GM23338 (cell line): ENCODE results near the gene PMP22. TPM values are rescaled to one million over a fixed set of nuclear protein-coding genes. Genes with fewer than 3 reads are reported as not detected.
"Not testable (repeated sequence)": the region's sequence is repeated elsewhere in the genome, so short reads cannot be mapped to it uniquely, and the experiment has no call there.

Experiments used
- ATAC-seq: fragments of 200-7000 bp; cut with Tn5 transposase; 3 replicates; pipeline ENCODE4 v1.9.1; 2020
- DNase-seq: peaks from one replicate; pipeline ENCODE4 v3.0.0-alpha.2; 2015; ENCODE audit warnings: low spot score
- H2AFZ ChIP-seq: fragments of 200-600 bp; sonication (generic); 2 replicates; pipeline ENCODE4 v1.8.0; 2016; ENCODE audit warnings: antibody characterized with exemption, mild to moderate bottlenecking, moderate library complexity
- H3F3A ChIP-seq: fragments of 200-600 bp; sonication (generic); replicated peaks from 2 replicates; pipeline ENCODE4 v1.8.0; 2017; ENCODE audit warnings: antibody characterized with exemption, mixed run types, low read depth
- H3K27ac ChIP-seq: fragments of 200-600 bp; sonication (generic); 2 replicates; pipeline ENCODE4 v1.6.1; 2016; ENCODE audit warnings: low read depth
- H3K27me3 ChIP-seq: fragments of 200-600 bp; sonication (generic); 2 replicates; pipeline ENCODE4 v1.8.0; 2016; ENCODE audit warnings: mild to moderate bottlenecking, mixed run types, moderate library complexity; ENCODE audit not compliant: insufficient read depth
- H3K36me3 ChIP-seq: fragments of 200-600 bp; sonication (generic); 2 replicates; pipeline ENCODE4 v1.8.0; 2016; ENCODE audit warnings: mild to moderate bottlenecking; ENCODE audit not compliant: insufficient read depth
- H3K4me1 ChIP-seq: fragments of 200-600 bp; sonication (generic); 2 replicates; pipeline ENCODE4 v1.8.0; 2016; ENCODE audit warnings: mild to moderate bottlenecking, moderate library complexity; ENCODE audit not compliant: insufficient read depth
- H3K4me2 ChIP-seq: fragments of 200-600 bp; sonication (generic); 2 replicates; pipeline ENCODE4 v1.7.1; 2017; ENCODE audit warnings: mixed run types
- H3K4me3 ChIP-seq: fragments of 200-600 bp; sonication (generic); 2 replicates; pipeline ENCODE4 v1.6.1; 2016; ENCODE audit warnings: mixed run types
- H3K79me2 ChIP-seq: fragments of 200-600 bp; sonication (generic); replicated peaks from 2 replicates; pipeline ENCODE4 v1.8.0; 2017; ENCODE audit warnings: mild to moderate bottlenecking; ENCODE audit not compliant: insufficient read depth
- H3K9me2 ChIP-seq: fragments of 200-600 bp; sonication (generic); 2 replicates; pipeline ENCODE4 v1.8.0; 2017; ENCODE audit not compliant: insufficient read depth
- H4K20me1 ChIP-seq: fragments of 200-600 bp; sonication (generic); replicated peaks from 2 replicates; pipeline ENCODE4 v1.8.0; 2017; ENCODE audit warnings: mild to moderate bottlenecking; ENCODE audit not compliant: insufficient read depth
- H3K27ac Mint-ChIP-seq: 2 replicates; pipeline ENCODE4 v1.8.0; 2020; ENCODE audit warnings: inconsistent platforms, mild to moderate bottlenecking, moderate library complexity, mixed read lengths
- H3K27me3 Mint-ChIP-seq: 3 replicates; pipeline ENCODE4 v1.8.0; 2022; ENCODE audit warnings: low read depth, mild to moderate bottlenecking, moderate library complexity, mixed read lengths, inconsistent platforms; ENCODE audit not compliant: insufficient read depth, poor library complexity
- H3K36me3 Mint-ChIP-seq: 3 replicates; pipeline ENCODE4 v1.8.0; 2021; ENCODE audit warnings: low read depth, mild to moderate bottlenecking, inconsistent platforms, moderate library complexity, mixed read lengths
- H3K4me1 Mint-ChIP-seq: 3 replicates; pipeline ENCODE4 v1.8.0; 2020; ENCODE audit warnings: mild to moderate bottlenecking, inconsistent platforms, mixed read lengths
- H3K4me3 Mint-ChIP-seq: 3 replicates; pipeline ENCODE4 v1.8.0; 2021; ENCODE audit warnings: moderate library complexity, mild to moderate bottlenecking, inconsistent platforms, mixed read lengths
- H3K9me3 Mint-ChIP-seq: 3 replicates; pipeline ENCODE4 v1.8.0; 2020; ENCODE audit warnings: moderate library complexity, mild to moderate bottlenecking, inconsistent platforms, mixed read lengths
- CREB1 ChIP-seq: fragments of 250-450 bp; sonication (Bioruptor Pico); IDR thresholded peaks from 2 replicates; pipeline ENCODE4 v1.5.0; 2020; ENCODE audit warnings: low read depth, mild to moderate bottlenecking, moderate library complexity
- EZH2 ChIP-seq: fragments of 200-600 bp; sonication (generic); IDR thresholded peaks from one replicate; pipeline ENCODE4 v1.8.0; 2017; ENCODE audit warnings: antibody characterized with exemption, mild to moderate bottlenecking, low read depth; ENCODE audit not compliant: unreplicated experiment
- JUNB ChIP-seq: IDR thresholded peaks from one replicate; pipeline ENCODE4 v1.6.1; 2016; ENCODE audit warnings: antibody characterized with exemption; ENCODE audit not compliant: unreplicated experiment
- POLR2AphosphoS5 ChIP-seq: IDR thresholded peaks from 2 replicates; pipeline ENCODE4 v1.6.1; 2016; ENCODE audit warnings: antibody characterized with exemption, low read depth
- ZNF114 ChIP-seq: fragments of 250-450 bp; sonication (Bioruptor Pico); IDR thresholded peaks from 2 replicates; pipeline ENCODE4 v1.5.0; 2020; ENCODE audit warnings: mild to moderate bottlenecking, moderate library complexity
- ZNF331 ChIP-seq: fragments of 250-450 bp; sonication (Bioruptor Pico); IDR thresholded peaks from 2 replicates; pipeline ENCODE4 v1.5.0; 2020; ENCODE audit warnings: low read depth, mild to moderate bottlenecking, moderate library complexity
- polyA plus RNA-seq: library from polyadenylated mRNA; unstranded; fragments of >200 nt; fragmentation: Nextera tagmentation; extraction: Ambion mirVana; gene quantifications from 2 replicates; pipeline ENCODE4 v1.2.1, GENCODE V29; 2016
- total RNA-seq: library from RNA; depleted of rRNA; stranded (reverse); fragments of >200 nt; shearing (Covaris generic); gene quantifications from 2 replicates; pipeline ENCODE4 v1.2.3, GENCODE V29; 2014
- TF ChIP-seq, protein P1 (sequence below), 2 experiments: fragments of 200-600 bp in 1 of 2; sonication (generic) in 1 of 2; conservative IDR thresholded peaks; 2 replicates each; pipeline versions ENCODE4 v1.5.1 to v1.6.1; 2016 to 2017; ENCODE audit warnings: antibody characterized with exemption in 2 of 2, low read depth in 2 of 2, mild to moderate bottlenecking in 2 of 2, moderate library complexity in 1 of 2
- TF ChIP-seq, protein P2 (sequence below): IDR thresholded peaks from one replicate; pipeline ENCODE4 v1.6.1; 2018; ENCODE audit warnings: antibody characterized with exemption; ENCODE audit not compliant: unreplicated experiment

PMP22 gene
- total and polyA plus RNA-seq, 2 experiments from 2014 or later = 1.2 to 2.2 TPM

DNA sequence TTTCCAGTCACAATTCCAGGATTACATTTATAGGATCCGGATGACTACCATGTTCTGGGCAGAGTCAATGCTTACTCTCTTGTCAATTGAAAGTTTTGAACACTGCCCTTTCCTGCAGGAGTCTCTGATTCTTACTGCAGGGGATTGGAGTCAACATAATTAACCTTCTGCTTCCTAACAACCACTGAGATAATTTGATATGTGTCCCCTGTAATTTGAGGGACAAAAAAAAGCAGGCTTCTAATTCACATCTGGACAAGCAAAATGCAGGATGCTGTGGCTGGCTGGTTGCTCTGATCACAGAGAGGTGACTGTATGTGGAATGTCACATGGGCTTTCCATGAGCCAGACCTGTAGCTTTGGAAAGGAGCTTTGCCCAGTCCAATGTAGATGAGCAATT, 54.9 kb downstream of the PMP22 start (continued):
- TF ChIP-seq, protein P1, sequence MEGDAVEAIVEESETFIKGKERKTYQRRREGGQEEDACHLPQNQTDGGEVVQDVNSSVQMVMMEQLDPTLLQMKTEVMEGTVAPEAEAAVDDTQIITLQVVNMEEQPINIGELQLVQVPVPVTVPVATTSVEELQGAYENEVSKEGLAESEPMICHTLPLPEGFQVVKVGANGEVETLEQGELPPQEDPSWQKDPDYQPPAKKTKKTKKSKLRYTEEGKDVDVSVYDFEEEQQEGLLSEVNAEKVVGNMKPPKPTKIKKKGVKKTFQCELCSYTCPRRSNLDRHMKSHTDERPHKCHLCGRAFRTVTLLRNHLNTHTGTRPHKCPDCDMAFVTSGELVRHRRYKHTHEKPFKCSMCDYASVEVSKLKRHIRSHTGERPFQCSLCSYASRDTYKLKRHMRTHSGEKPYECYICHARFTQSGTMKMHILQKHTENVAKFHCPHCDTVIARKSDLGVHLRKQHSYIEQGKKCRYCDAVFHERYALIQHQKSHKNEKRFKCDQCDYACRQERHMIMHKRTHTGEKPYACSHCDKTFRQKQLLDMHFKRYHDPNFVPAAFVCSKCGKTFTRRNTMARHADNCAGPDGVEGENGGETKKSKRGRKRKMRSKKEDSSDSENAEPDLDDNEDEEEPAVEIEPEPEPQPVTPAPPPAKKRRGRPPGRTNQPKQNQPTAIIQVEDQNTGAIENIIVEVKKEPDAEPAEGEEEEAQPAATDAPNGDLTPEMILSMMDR (conservative IDR thresholded peaks at IDR 0.05; ENCODE audit: low read depth in 2 of 2) = no peak
- TF ChIP-seq ZNF114 (CRISPR knock-in tag) (no peak), ZNF331 (no peak), POLR2AphosphoS5 (no peak), EZH2 (no peak), JUNB (no peak), CREB1 (CRISPR knock-in tag) (no peak)
- TF ChIP-seq, protein P2, sequence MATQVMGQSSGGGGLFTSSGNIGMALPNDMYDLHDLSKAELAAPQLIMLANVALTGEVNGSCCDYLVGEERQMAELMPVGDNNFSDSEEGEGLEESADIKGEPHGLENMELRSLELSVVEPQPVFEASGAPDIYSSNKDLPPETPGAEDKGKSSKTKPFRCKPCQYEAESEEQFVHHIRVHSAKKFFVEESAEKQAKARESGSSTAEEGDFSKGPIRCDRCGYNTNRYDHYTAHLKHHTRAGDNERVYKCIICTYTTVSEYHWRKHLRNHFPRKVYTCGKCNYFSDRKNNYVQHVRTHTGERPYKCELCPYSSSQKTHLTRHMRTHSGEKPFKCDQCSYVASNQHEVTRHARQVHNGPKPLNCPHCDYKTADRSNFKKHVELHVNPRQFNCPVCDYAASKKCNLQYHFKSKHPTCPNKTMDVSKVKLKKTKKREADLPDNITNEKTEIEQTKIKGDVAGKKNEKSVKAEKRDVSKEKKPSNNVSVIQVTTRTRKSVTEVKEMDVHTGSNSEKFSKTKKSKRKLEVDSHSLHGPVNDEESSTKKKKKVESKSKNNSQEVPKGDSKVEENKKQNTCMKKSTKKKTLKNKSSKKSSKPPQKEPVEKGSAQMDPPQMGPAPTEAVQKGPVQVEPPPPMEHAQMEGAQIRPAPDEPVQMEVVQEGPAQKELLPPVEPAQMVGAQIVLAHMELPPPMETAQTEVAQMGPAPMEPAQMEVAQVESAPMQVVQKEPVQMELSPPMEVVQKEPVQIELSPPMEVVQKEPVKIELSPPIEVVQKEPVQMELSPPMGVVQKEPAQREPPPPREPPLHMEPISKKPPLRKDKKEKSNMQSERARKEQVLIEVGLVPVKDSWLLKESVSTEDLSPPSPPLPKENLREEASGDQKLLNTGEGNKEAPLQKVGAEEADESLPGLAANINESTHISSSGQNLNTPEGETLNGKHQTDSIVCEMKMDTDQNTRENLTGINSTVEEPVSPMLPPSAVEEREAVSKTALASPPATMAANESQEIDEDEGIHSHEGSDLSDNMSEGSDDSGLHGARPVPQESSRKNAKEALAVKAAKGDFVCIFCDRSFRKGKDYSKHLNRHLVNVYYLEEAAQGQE = no peak

DNA sequence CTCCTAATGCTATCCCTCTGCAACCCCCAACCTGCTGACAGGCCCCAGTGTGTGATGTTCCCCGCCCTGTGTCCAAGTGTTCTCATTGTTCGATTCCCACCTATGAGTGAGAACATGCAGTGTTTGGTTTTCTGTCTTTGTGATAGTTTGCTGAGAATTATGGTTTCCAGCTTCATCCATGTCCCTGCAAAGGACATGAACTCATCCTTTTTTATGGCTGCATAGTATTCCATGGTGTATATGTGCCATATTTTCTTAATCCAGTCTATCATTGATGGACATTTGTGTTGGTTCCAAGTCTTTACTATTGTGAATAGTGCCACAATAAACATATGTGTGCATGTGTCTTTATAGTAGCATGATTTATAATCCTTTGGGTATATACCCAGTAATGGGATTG, 62.1 kb downstream of the PMP22 start:
- not testable (repeated sequence) for H3F3A ChIP-seq, DNase-seq, H3K9me2 ChIP-seq, H3K27ac Mint-ChIP-seq, H3K79me2 ChIP-seq, H4K20me1 ChIP-seq, H3K36me3 Mint-ChIP-seq, H3K27ac ChIP-seq, H3K4me1 ChIP-seq, H3K4me3 Mint-ChIP-seq, H3K27me3 ChIP-seq, H3K4me1 Mint-ChIP-seq, H3K36me3 ChIP-seq, H2AFZ ChIP-seq, H3K27me3 Mint-ChIP-seq, H3K4me3 ChIP-seq, ATAC-seq, H3K4me2 ChIP-seq
- H3K9me3 Mint-ChIP-seq = peaks cover 21% of the 10 kb centered on the region

DNA sequence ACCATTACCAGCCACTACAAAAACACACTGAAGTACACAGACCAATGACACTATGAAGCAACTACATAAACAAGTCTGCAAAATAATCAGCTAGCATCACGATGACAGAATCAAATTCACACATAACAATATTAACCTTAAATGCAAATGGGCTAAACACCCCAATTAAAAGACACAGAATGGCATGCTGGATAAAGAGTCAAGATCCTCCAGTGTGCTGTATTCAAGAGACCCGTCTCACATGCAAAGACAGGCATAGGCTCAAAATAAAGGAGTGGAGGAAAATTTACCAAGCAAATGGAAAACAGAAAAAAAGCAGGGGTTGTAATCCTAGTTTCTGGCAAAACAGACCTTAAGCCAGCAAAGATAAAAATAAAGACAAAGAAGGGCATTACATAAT, 64.6 kb downstream of the PMP22 start:
- not testable (repeated sequence) for H3K27ac Mint-ChIP-seq, H3K27me3 Mint-ChIP-seq, H3K4me3 ChIP-seq, DNase-seq, H4K20me1 ChIP-seq, H3K36me3 ChIP-seq, H3K4me3 Mint-ChIP-seq, H3F3A ChIP-seq, H3K9me2 ChIP-seq, H3K4me2 ChIP-seq, ATAC-seq, H2AFZ ChIP-seq, H3K4me1 ChIP-seq, H3K27ac ChIP-seq, H3K79me2 ChIP-seq, H3K27me3 ChIP-seq, H3K4me1 Mint-ChIP-seq
- peaks cover 33% of the 10 kb centered on the region for H3K9me3 Mint-ChIP-seq
- H3K36me3 Mint-ChIP-seq = peaks cover 16% of the 10 kb centered on the region
